Spinal cord (tissue), 10 donors: ENCODE measurements around the gene FBXL19. TPM values are rescaled to one million over a fixed set of nuclear protein-coding genes. Genes with fewer than 3 reads are reported as not detected.

Source experiments
- DNase-seq, 6 donors: peaks; one replicate each; pipeline versions ENCODE4 v3.0.0 to v3.0.0-alpha.2; 2013 to 2015; ENCODE audit warnings: low spot score in 6 of 6, low read depth in 4 of 6
- H3K27ac ChIP-seq: one replicate; pipeline ENCODE4 v1.5.1; 2013; ENCODE audit warnings: low read depth, low read length, control low read depth
- H3K27me3 ChIP-seq: one replicate; pipeline ENCODE4 v1.6.1; 2013; ENCODE audit warnings: low read length; ENCODE audit not compliant: control insufficient read depth, insufficient read depth
- H3K36me3 ChIP-seq: one replicate; pipeline ENCODE4 v1.6.1; 2013; ENCODE audit warnings: low read length; ENCODE audit not compliant: control insufficient read depth, insufficient read depth
- H3K4me1 ChIP-seq: one replicate; pipeline ENCODE4 v1.6.1; 2013; ENCODE audit warnings: low read length; ENCODE audit not compliant: control insufficient read depth, insufficient read depth
- H3K4me3 ChIP-seq: one replicate; pipeline ENCODE4 v1.5.1; 2013; ENCODE audit warnings: low read depth, low read length, control low read depth
- H3K9me3 ChIP-seq: one replicate; pipeline ENCODE4 v1.6.1; 2013; ENCODE audit warnings: low read length; ENCODE audit not compliant: control insufficient read depth, insufficient read depth
- WGBS: methylation state at CpG from one replicate; pipeline ENCODE4 v1.1.5; 2013; ENCODE audit warnings: missing lambda C conversion rate; ENCODE audit not compliant: insufficient coverage; 5-methylcytosine and 5-hydroxymethylcytosine counted together
- polyA plus RNA-seq, 2 donors: library from polyadenylated mRNA; unstranded; fragments of 120-200 nt; gene quantifications; one replicate each; pipeline ENCODE4 v1.2.1, GENCODE V29; 2013; ENCODE audit not compliant: insufficient read length in 2 of 2
- total RNA-seq, 2 donors: library from RNA; depleted of rRNA in 1 of 2; stranded (reverse); fragments of 120-200 nt in 1 of 2; fragments of >200 nt in 1 of 2; gene quantifications; one replicate each; pipeline versions ENCODE4 v1.2.3 to v1.2.4, GENCODE V29; 2013 to 2014
- donor health status: healthy.

Gene FBXL19
- total and polyA plus RNA-seq, 4 donors, result 15.8 to 90.1 (median 55.2) TPM

- H3K4me1 ChIP-seq, result peaks cover 52% of the 10 kb centered on the region
- H3K27me3 ChIP-seq, result no peaks in the 10 kb centered on the region
- H3K36me3 ChIP-seq, result peaks cover 28% of the 10 kb centered on the region
- WGBS, result no CpG with 5 or more reads among the region's 1 CpG
- H3K9me3 ChIP-seq, result no peaks in the 10 kb centered on the region
- no peak overlapping the region for H3K4me3 ChIP-seq
- no peak overlapping the region for H3K27ac ChIP-seq
- DNase-seq, result no peak
Observed at GRCh38 chr16:30951193-30951592, 27.8 kb downstream of the FBXL19 start.

- no peaks in the 10 kb centered on the region for H3K27me3 ChIP-seq
- H3K9me3 ChIP-seq, result no peaks in the 10 kb centered on the region
- no peak overlapping the region for H3K27ac ChIP-seq
- peak in 1 of 6 donors; percentile 86 for DNase-seq
- H3K4me1 ChIP-seq, result peaks cover 56% of the 10 kb centered on the region
- H3K36me3 ChIP-seq, result peaks cover 24% of the 10 kb centered on the region
- no peak overlapping the region for H3K4me3 ChIP-seq
- WGBS, result 47% methylated on average over 3 of the region's 3 CpGs
Observed at GRCh38 chr16:30951750-30952149, 28.4 kb downstream of the FBXL19 start.

GRCh38 chr16:30953111-30953510, 29.7 kb downstream of the FBXL19 start:
- DNase-seq, result no peak
- Histone ChIP-seq H3K36me3 (peaks cover 14% of the 10 kb centered on the region), H3K4me3 (no peak overlapping the region), H3K27me3 (no peaks in the 10 kb centered on the region), H3K9me3 (no peaks in the 10 kb centered on the region), H3K4me1 (peaks cover 48% of the 10 kb centered on the region), H3K27ac (no peak overlapping the region)
- WGBS, result 82% methylated on average over 6 of the region's 9 CpGs

- Histone ChIP-seq H3K36me3 (peaks cover 14% of the 10 kb centered on the region), H3K27me3 (no peaks in the 10 kb centered on the region), H3K27ac (peak overlapping the region; percentile 57), H3K4me1 (peaks cover 48% of the 10 kb centered on the region), H3K4me3 (no peak overlapping the region), H3K9me3 (no peaks in the 10 kb centered on the region)
- DNase-seq, result peak in 4 of 6 donors; percentile 50 to 88 (median 74)
- WGBS, result 27% methylated on average over 13 of the region's 15 CpGs
Observed at GRCh38 chr16:30953511-30954124, 30.2 kb downstream of the FBXL19 start.

GRCh38 chr16:30954993-30955392, 31.6 kb downstream of the FBXL19 start:
- Histone ChIP-seq H3K9me3 (no peaks in the 10 kb centered on the region), H3K27me3 (no peaks in the 10 kb centered on the region), H3K27ac (no peak overlapping the region), H3K4me1 (peaks cover 41% of the 10 kb centered on the region), H3K4me3 (no peak overlapping the region), H3K36me3 (peaks cover 23% of the 10 kb centered on the region)
- WGBS, result 91% methylated on average over 4 of the region's 8 CpGs
- no peak for DNase-seq

- H3K27me3 ChIP-seq, result no peaks in the 10 kb centered on the region
- H3K36me3 ChIP-seq, result peaks cover 37% of the 10 kb centered on the region
- H3K4me1 ChIP-seq, result peaks cover 27% of the 10 kb centered on the region
- peak overlapping the region; percentile 96 for H3K4me3 ChIP-seq
- H3K9me3 ChIP-seq, result no peaks in the 10 kb centered on the region
- H3K27ac ChIP-seq, result peak overlapping the region; percentile 99
- WGBS, result 30% methylated on average over 41 of the region's 42 CpGs
- DNase-seq, result peak in 2 of 6 donors; percentile 58 to 93
Observed at GRCh38 chr16:30956601-30957455, 33.5 kb downstream of the FBXL19 start.

- Histone ChIP-seq H3K27me3 (no peaks in the 10 kb centered on the region), H3K27ac (peak within 1 kb of the TSS; percentile 99), H3K9me3 (no peaks in the 10 kb centered on the region), H3K4me3 (peak within 1 kb of the TSS; percentile 96), H3K36me3 (peaks cover 45% of the 10 kb centered on the region), H3K4me1 (peaks cover 27% of the 10 kb centered on the region)
- DNase-seq, result peak; percentile 87 to 99 (median 91)
- WGBS, result under 1% methylated on average over 84 of the region's 85 CpGs
Observed at GRCh38 chr16:30957456-30958174, 34.2 kb downstream of the FBXL19 start, which contains the start of gene SETD1A. TSS of gene SETD1A (plus strand) at chr16:30957754. CDS start at chr16:30958732, 978 bp downstream.

GRCh38 chr16:30958175-30959079, 35.1 kb downstream of the FBXL19 start:
- Histone ChIP-seq H3K4me3 (peak overlapping the region; percentile 56), H3K27ac (no peak overlapping the region), H3K4me1 (peaks cover 22% of the 10 kb centered on the region), H3K9me3 (no peaks in the 10 kb centered on the region), H3K36me3 (peaks cover 47% of the 10 kb centered on the region), H3K27me3 (no peaks in the 10 kb centered on the region)
- 21% methylated on average over 37 of the region's 55 CpGs for WGBS
- peak in 2 of 6 donors; percentile 48 to 76 for DNase-seq

GRCh38 chr16:30961384-30961783, 38.0 kb downstream of the FBXL19 start:
- DNase-seq, result no peak
- Histone ChIP-seq H3K4me3 (no peak overlapping the region), H3K36me3 (peaks cover 70% of the 10 kb centered on the region), H3K9me3 (no peaks in the 10 kb centered on the region), H3K27me3 (no peaks in the 10 kb centered on the region), H3K4me1 (peaks cover 16% of the 10 kb centered on the region), H3K27ac (no peak overlapping the region)
- 100% methylated on average over 7 of the region's 11 CpGs for WGBS
